ENCODE data around the gene OR4S2.

OR4S2 gene, protein sequence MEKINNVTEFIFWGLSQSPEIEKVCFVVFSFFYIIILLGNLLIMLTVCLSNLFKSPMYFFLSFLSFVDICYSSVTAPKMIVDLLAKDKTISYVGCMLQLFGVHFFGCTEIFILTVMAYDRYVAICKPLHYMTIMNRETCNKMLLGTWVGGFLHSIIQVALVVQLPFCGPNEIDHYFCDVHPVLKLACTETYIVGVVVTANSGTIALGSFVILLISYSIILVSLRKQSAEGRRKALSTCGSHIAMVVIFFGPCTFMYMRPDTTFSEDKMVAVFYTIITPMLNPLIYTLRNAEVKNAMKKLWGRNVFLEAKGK

DNA sequence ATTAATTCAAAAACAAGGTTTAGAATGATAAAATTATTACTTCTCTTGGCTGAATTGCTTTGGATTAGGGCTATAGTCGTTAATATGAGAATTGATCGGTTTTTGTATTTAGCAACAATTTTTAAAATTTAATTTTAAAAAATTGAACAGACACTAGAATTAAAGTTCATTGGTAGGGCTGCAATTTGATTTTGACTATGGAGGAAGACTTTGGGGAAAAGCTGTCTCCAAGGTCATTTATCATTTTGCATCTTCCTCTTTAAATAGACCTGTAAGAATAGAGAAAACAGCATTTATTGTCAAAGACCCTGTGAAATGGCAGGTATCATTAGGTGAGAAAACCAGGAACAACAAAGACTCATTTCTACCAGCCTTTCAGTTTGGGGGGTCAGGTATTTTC lies at the start of gene OR4S2:
Gene OR4S2 (plus strand): TSS at position 301 of the 400 bp plus-strand sequence. CDS start 2,577 bp downstream, outside the sequence.
- DNase-seq, result no peak

DNA sequence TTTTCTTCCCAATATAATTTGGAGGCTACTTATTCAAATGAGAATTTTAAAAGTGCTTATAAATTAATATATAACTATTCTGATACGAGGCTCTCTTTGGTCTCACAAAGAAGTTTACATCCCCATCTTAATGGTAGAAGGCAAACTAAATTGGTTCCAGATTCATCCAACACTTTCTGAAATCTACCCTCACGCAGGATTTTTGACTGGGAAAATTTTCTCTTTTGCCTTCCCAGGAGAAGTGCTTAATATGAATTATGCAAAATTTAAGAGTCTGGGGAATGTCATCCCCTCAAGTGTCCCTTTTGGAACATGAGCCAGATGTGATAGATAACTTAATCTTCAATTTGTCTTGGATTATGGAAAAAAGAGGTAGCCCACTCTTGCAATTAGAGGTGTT lies 40.6 kb upstream of the OR4S2 start, which contains the start of gene OR4C11:
Gene OR4C11 (minus strand): TSS at position 101 of the 400 bp plus-strand sequence. CDS start 3,272 bp downstream, outside the sequence.
- no peak for DNase-seq

DNA sequence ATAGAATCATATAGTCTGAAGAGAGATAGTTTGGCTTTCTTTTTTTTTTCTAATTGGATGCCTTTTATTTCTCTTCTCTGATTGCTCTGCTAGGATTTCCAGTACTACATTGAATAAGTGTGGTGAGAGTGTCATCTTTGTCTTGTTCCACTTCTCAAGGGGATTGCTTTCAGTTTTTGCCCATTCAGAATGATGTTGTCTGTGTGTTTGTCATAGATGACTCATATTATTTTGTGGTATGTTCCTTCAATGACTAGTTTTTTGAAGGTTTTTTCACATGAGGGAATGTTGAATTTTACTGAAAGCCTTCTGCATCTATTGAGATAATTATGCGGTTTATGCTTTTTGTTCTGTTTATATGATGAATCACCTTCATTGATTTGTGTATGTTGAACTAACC lies 23.6 kb upstream of the OR4S2 start:
- DNase-seq, result no peak

DNA sequence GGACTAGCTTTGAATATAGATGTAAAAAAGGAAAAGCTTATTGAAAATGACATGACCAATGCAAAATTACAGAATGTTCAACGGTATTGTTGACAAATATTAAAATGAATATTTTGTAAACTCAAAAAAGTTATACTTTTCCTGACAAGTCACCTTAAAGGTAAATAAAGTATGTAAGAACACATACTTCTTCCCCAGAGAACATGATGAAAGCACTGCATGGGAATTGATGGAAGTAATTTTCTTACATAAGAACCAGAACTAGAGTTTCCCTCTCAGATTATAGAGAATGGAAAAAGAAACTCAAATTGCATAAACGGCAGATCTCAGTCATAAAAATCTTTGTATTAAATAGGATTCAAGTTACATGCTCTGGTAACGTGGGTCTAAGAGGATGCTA lies 13.3 kb upstream of the OR4S2 start, which contains the start of gene OR4P4:
Gene OR4P4 (plus strand): TSS at position 301 of the 400 bp plus-strand sequence.
- DNase-seq, result no peak

DNA sequence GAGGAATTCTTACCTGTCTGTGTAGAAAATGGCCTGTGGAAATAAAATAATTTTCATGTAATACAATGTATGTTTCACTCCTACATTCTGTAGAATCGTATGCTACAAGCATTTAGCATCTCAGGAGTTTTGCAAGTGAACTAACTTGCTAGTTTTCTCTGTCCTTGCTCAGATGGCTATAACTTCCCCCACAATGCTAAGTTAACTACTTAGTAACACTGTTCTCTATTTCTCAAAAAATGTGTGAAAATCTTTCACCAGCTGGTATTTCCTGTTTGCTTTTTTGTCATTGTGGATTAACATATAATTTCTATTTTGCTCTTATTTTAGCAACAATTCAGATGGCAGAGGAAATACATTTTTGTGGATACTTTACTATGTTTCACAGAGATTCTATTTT lies 4.4 kb downstream of the OR4S2 start:
- no peak for DNase-seq

DNA sequence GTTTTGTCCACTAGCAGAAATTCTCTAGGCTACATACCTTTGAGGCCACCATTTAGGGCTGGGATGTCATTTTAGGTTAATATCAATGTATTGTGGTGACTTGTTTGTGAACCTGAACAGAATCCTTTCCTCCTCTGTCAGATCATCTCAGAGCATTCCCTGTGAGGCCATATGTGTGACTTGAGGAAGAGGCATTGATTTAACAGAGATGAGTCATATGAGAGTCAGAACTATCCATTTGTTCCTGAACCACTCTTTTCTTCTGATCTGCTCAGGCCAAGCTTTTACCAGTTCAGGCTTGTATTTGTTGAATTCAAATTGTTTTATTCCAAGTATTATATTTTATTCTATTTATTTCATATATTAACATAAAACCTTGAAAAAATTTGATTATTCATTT lies 7.0 kb downstream of the OR4S2 start:
- no peak for DNase-seq

DNA sequence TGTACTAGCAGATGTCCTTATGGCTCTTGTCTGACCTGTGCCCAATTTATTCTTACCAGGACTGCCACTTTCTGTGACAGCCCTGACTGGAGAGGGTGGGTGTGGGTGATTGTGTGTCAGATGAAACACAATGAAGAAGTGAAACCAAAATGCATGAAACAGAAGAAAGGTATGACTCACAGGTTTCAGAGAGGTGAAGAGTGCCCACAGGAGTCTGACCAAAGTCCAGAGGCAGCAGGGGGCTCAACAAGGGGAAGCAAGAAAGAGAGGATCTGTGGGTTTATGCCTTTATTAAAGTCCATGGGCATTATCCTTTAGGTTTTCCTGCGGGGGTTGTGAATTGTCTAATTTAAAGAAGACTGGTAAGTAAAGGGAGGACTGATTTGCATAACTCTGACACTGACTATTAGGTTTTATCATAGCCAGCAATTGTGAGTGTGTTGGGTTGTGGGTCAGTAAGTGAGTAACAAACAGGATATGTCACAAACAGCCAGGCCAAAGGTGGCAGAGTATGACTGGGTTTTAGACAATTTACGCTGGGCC lies 10.0 kb downstream of the OR4S2 start:
- DNase-seq, result no peak

DNA sequence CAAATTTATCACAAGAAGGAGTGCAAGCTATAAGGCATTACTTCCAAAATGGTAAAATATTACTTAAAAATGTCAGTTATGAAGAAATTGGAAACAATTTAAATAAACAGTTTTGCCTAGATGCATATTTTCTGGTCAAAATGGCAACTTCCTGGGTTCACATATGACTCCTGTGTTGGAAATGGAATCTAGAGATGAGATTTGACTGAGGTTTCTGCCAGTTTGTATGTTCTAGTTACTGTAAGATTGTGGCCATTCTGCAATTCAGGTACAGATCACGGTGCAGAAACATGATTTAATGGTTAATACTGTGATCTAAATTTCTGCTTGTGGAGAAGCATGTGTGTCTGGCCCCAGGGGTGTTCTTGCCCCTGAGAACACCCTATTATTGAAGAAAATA lies 10.5 kb downstream of the OR4S2 start:
- no peak for DNase-seq

DNA sequence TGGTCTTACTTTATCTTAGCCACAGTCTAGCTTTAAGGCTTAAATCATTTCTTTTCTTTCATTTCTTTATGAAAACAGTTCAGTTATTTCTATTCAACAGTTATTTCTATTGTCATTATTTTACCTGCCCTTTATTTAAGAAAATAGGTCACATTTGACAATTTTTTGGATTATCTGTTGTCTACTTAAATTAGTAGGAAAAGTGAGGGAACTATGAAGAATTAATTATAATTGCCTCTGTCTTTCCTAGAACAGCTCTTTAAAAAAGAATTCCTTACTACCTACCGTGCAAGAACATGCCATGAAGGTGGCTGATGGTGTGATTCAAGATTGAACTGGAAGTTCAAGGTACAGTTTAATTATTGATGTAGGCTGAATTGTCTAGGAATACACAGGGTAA lies 13.8 kb downstream of the OR4S2 start, which contains the start of gene OR4C6:
Gene OR4C6 (plus strand): TSS at position 301 of the 400 bp plus-strand sequence. CDS start 2,966 bp downstream, outside the sequence.
- DNase-seq, result no peak

DNA sequence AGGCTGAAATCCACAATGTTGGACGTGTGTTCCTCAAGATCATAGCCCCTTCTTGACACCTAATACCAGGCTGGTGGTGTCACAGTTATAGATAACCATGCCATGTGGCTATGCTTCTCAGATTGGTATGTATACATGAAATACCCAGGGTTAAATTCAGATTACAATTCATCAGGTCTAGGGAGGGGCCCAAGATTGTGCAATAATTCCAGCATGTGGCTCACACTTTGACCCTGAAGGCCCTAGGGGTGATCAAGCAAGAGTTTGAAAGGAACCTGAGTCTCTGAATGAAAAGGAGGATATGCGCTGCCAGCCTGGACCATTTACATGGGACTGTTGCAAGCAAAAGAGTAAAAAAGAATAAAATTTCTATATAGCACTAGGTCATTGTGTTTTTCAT lies 21.2 kb downstream of the OR4S2 start:
- DNase-seq, result no peak

DNA sequence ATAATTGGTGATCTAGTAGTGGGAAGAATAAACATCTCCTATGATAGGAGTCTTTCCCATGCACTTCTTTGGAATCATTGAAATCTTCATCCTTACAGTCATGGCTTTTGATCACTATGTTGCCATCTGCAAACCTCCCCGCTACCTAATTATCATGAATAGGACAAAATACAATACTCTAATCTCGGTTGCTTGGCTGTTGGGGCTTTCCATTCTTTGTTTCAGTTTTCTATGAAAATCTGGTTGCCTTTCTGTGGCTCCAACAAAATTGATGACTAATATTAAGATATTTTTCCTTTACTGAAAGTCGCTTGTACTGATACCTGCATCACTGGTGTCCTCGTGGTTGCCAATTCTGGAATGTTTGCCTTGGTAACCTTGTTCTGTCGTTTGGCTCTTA lies 25.7 kb downstream of the OR4S2 start:
- no peak for DNase-seq

DNA sequence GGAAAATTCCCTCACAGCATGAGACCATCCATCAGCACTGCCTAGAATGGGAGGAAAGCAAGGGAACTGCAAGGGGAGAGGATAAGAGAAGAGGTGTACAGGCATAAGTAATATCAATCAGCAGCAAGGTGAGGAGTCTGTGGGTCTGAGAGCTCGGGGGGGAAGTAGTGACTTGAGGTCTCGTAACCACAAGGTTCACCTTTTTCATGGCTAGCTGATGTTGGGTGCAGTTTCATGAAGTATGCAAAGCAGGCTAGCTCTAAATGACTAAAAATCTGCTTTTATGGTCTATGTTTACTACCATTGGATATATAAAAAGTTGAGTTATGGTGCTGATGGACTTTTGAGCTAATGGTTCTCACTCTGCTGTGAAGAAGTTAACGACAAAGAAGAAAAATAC lies 49.7 kb downstream of the OR4S2 start:
- DNase-seq, result no peak

DNA sequence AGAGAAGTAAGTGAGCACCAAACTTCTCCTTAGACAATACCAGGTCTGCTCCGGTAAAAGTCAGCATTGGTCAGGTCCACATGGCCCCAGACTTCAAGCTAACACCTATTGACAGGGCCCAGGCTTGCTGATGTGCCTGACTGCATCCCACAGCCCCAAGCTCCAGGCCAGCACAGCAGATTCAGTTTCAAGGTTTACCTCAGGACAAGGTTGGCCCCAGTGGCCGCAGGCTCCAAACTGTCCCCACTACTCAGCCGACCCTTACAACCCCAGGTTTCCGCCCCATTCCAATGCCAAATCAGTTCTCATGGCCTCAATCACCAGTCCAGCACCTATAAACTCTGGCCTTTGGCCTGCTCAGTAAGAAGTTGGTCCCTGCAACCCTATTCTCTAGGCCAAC lies 53.3 kb downstream of the OR4S2 start:
- DNase-seq, result no peak

Data from NCI-H446 (cell line).